H9 (cell line): Measurements from ENCODE around the gene SUV39H1. TPM values are rescaled to one million over a fixed set of nuclear protein-coding genes. Genes with fewer than 3 reads are reported as not detected.

Experiments used
- DNase-seq: peaks from one replicate; pipeline ENCODE4 v3.0.0-alpha.2; 2017
- H2AFZ ChIP-seq: one replicate; pipeline ENCODE4 v1.6.1; 2013; ENCODE audit warnings: mild to moderate bottlenecking, low read length, control low read depth, moderate library complexity
- H2AK5ac ChIP-seq: 2 replicates; pipeline ENCODE4 v1.6.1; 2013; ENCODE audit warnings: low read length, control low read depth, mixed read lengths; ENCODE audit not compliant: insufficient read length
- H2BK120ac ChIP-seq: one replicate; pipeline ENCODE4 v1.6.1; 2013; ENCODE audit warnings: low read depth, mild to moderate bottlenecking, low read length, control low read depth, inconsistent platforms; ENCODE audit not compliant: poor library complexity, severe bottlenecking
- H2BK12ac ChIP-seq: 2 replicates; pipeline ENCODE4 v1.6.1; 2013; ENCODE audit warnings: low read length, control low read depth, mixed read lengths, low read depth; ENCODE audit not compliant: insufficient read length
- H2BK15ac ChIP-seq: 2 replicates; pipeline ENCODE4 v1.6.1; 2013; ENCODE audit warnings: low read depth, low read length, control low read depth
- H2BK20ac ChIP-seq: one replicate; pipeline ENCODE4 v1.6.1; 2013; ENCODE audit warnings: low read depth, mild to moderate bottlenecking, low read length, control low read depth, inconsistent platforms; ENCODE audit not compliant: poor library complexity, severe bottlenecking
- H2BK5ac ChIP-seq: 2 replicates; pipeline ENCODE4 v1.6.1; 2013; ENCODE audit warnings: low read length, control low read depth, mixed read lengths; ENCODE audit not compliant: insufficient read length
- H3K14ac ChIP-seq: 2 replicates; pipeline ENCODE4 v1.6.1; 2013; ENCODE audit warnings: low read length, control low read depth; ENCODE audit not compliant: insufficient read depth
- H3K18ac ChIP-seq: 2 replicates; pipeline ENCODE4 v1.6.1; 2013; ENCODE audit warnings: low read depth, mild to moderate bottlenecking, mixed read lengths, low read length, control low read depth; ENCODE audit not compliant: insufficient read length
- H3K23ac ChIP-seq: 2 replicates; pipeline ENCODE4 v1.6.1; 2013; ENCODE audit warnings: low read length, control low read depth, mixed read lengths, low read depth; ENCODE audit not compliant: insufficient read length
- H3K23me2 ChIP-seq: 2 replicates; pipeline ENCODE4 v1.6.1; 2013; ENCODE audit warnings: low read depth, mild to moderate bottlenecking, mixed read lengths, low read length, control low read depth; ENCODE audit not compliant: insufficient read length, poor library complexity, severe bottlenecking
- H3K27ac ChIP-seq: 2 replicates; pipeline ENCODE4 v1.5.1; 2013; ENCODE audit warnings: low read length, control low read depth, mixed read lengths, low read depth; ENCODE audit not compliant: insufficient read length
- H3K27me3 ChIP-seq: 2 replicates; pipeline ENCODE4 v1.6.1; 2013; ENCODE audit warnings: low read length, control low read depth, inconsistent platforms; ENCODE audit not compliant: insufficient read depth
- H3K4ac ChIP-seq: 2 replicates; pipeline ENCODE4 v1.6.1; 2013; ENCODE audit warnings: low read depth, mild to moderate bottlenecking, control low read depth, inconsistent platforms, low read length, moderate library complexity
- H3K4me1 ChIP-seq: 2 replicates; pipeline ENCODE4 v1.6.1; 2013; ENCODE audit warnings: low read length, control low read depth, inconsistent platforms; ENCODE audit not compliant: insufficient read depth
- H3K4me2 ChIP-seq: 2 replicates; pipeline ENCODE4 v1.6.1; 2013; ENCODE audit warnings: low read length, control low read depth, mixed read lengths; ENCODE audit not compliant: insufficient read length, insufficient read depth
- H3K56ac ChIP-seq: 2 replicates; pipeline ENCODE4 v1.6.1; 2013; ENCODE audit warnings: low read depth, mild to moderate bottlenecking, mixed read lengths, low read length, control low read depth; ENCODE audit not compliant: insufficient read length
- H3K79me1 ChIP-seq: 2 replicates; pipeline ENCODE4 v1.6.1; 2013; ENCODE audit warnings: low read depth, mild to moderate bottlenecking, moderate library complexity, low read length, control low read depth, inconsistent platforms; ENCODE audit not compliant: insufficient read depth, poor library complexity, severe bottlenecking
- H3K79me2 ChIP-seq: 2 replicates; pipeline ENCODE4 v1.6.1; 2013; ENCODE audit warnings: low read length, control low read depth, inconsistent platforms; ENCODE audit not compliant: insufficient read depth
- H3K9ac ChIP-seq: 2 replicates; pipeline ENCODE4 v1.6.1; 2013; ENCODE audit warnings: low read length, control low read depth, mixed read lengths; ENCODE audit not compliant: insufficient read length; ENCODE audit errors: extremely low read depth
- H3K9me3 ChIP-seq: one replicate; pipeline ENCODE4 v1.6.1; 2013; ENCODE audit warnings: low read depth, low read length, inconsistent platforms; ENCODE audit not compliant: control insufficient read depth
- H3T11ph ChIP-seq: one replicate; pipeline ENCODE4 v1.6.1; 2013; ENCODE audit warnings: mild to moderate bottlenecking, low read length, control low read depth, inconsistent platforms
- H4K20me1 ChIP-seq: one replicate; pipeline ENCODE4 v1.6.1; 2013; ENCODE audit not compliant: control insufficient read depth, insufficient read length, insufficient read depth
- H4K5ac ChIP-seq: 2 replicates; pipeline ENCODE4 v1.6.1; 2013; ENCODE audit warnings: low read depth, mild to moderate bottlenecking, mixed read lengths, low read length, control low read depth; ENCODE audit not compliant: insufficient read length
- H4K8ac ChIP-seq: replicated peaks from 2 replicates; pipeline ENCODE4 v1.6.1; 2013; ENCODE audit warnings: low read length, control low read depth, mixed read lengths, low read depth; ENCODE audit not compliant: insufficient read length
- H4K91ac ChIP-seq: 2 replicates; pipeline ENCODE4 v1.6.1; 2013; ENCODE audit warnings: low read depth, mild to moderate bottlenecking, moderate library complexity, mixed read lengths, low read length, control low read depth; ENCODE audit not compliant: insufficient read length
- H3K27ac Mint-ChIP-seq, 3 experiments: 2 replicates in 2 of 3; 3 replicates in 1 of 3; pipeline ENCODE4 v1.8.0; 2020 to 2021; ENCODE audit warnings: mixed read lengths in 3 of 3, mild to moderate bottlenecking in 1 of 3, moderate library complexity in 1 of 3
- H3K27me3 Mint-ChIP-seq: 2 replicates; pipeline ENCODE4 v1.8.0; 2021; ENCODE audit warnings: low read depth, mild to moderate bottlenecking, moderate library complexity, mixed read lengths
- H3K36me3 Mint-ChIP-seq, 3 experiments: 2 replicates in 2 of 3; 3 replicates in 1 of 3; pipeline ENCODE4 v1.8.0; 2020 to 2021; ENCODE audit warnings: low read depth in 3 of 3, mixed read lengths in 3 of 3; ENCODE audit not compliant: insufficient read depth in 1 of 3
- H3K4me1 Mint-ChIP-seq, 2 experiments: 2 replicates each; pipeline ENCODE4 v1.8.0; 2020; ENCODE audit warnings: mixed read lengths in 2 of 2
- H3K4me3 Mint-ChIP-seq, 2 experiments: 2 replicates in 1 of 2; 3 replicates in 1 of 2; pipeline ENCODE4 v1.8.0; 2020 to 2021; ENCODE audit warnings: mild to moderate bottlenecking in 2 of 2, mixed read lengths in 2 of 2, moderate library complexity in 1 of 2
- H3K9me3 Mint-ChIP-seq, 2 experiments: 2 replicates in 1 of 2; 3 replicates in 1 of 2; pipeline ENCODE4 v1.8.0; 2020; ENCODE audit warnings: mild to moderate bottlenecking in 2 of 2, mixed read lengths in 2 of 2, moderate library complexity in 1 of 2
- WGBS: extraction: QIAGEN DNeasy Blood & Tissue Kit; methylation state at CpG from one replicate; pipeline ENCODE4 v1.1.7; 2013; ENCODE audit warnings: missing lambda C conversion rate, low lambda C conversion rate, mixed read lengths; ENCODE audit not compliant: insufficient read length; ENCODE audit errors: extremely low coverage; 5-methylcytosine and 5-hydroxymethylcytosine counted together
- total RNA-seq: library from RNA; stranded (reverse); gene quantifications from 2 replicates; pipeline ENCODE4 v1.2.1, GENCODE V29; 2021
- TF ChIP-seq, protein P1 (sequence below): fragments of 200-600 bp; sonication (generic); conservative IDR thresholded peaks from 3 replicates; pipeline ENCODE4 v1.8.0; 2021; ENCODE audit warnings: antibody characterized with exemption, mild to moderate bottlenecking

The SUV39H1 gene
- total RNA-seq, 1 experiment from 2014 or later, result 16.2 TPM

DNA sequence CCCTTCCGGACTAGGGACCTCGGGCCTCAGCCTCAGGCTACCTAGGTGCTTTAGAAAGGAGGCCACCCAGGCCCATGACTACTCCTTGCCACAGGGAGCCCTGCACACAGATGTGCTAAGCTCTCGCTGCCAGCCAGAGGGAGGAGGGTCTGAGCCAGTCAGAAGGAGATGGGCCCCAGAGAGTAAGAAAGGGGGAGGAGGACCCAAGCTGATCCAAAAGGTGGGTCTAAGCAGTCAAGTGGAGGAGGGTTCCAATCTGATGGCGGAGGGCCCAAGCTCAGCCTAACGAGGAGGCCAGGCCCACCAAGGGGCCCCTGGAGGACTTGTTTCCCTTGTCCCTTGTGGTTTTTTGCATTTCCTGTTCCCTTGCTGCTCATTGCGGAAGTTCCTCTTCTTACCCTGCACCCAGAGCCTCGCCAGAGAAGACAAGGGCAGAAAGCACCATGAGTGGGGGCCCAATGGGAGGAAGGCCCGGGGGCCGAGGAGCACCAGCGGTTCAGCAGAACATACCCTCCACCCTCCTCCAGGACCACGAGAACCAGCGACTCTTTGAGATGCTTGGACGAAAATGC is 13.0 kb upstream of the SUV39H1 start, which contains the start of gene WAS:
Gene WAS (plus strand): TSS at position 389 of the 572 bp plus-strand sequence. CDS start 55 bp downstream, at position 444.
- H2BK20ac ChIP-seq, result no peak within 1 kb of the TSS
- no peak within 1 kb of the TSS for H3T11ph ChIP-seq
- H2AFZ ChIP-seq, result no peak within 1 kb of the TSS
- Mint-ChIP-seq H3K36me3 (peaks cover 3 to 8% (median 7%) of the 10 kb centered on the region in 3 experiments; a peak in 5 of 7 replicates), H3K27ac (no peak within 1 kb of the TSS), H3K27me3 (peaks cover 32% of the 10 kb centered on the region), H3K4me3 (no peak within 1 kb of the TSS), H3K4me1 (no peaks in the 10 kb centered on the region), H3K9me3 (peaks cover 70 to 82% of the 10 kb centered on the region in 2 experiments)
- no CpG with 5 or more reads among the region's 13 CpGs for WGBS
- H3K4ac ChIP-seq, result no peak within 1 kb of the TSS
- no peak within 1 kb of the TSS for H3K23ac ChIP-seq
- H3K4me2 ChIP-seq, result no peak within 1 kb of the TSS
- no peak for DNase-seq
- no peak within 1 kb of the TSS for H3K56ac ChIP-seq
- H3K27me3 ChIP-seq, result no peaks in the 10 kb centered on the region
- H2BK12ac ChIP-seq, result no peak within 1 kb of the TSS
- H3K23me2 ChIP-seq, result no peaks in the 10 kb centered on the region
- no peaks in the 10 kb centered on the region for H3K79me1 ChIP-seq
- H3K18ac ChIP-seq, result no peak within 1 kb of the TSS
- no peak within 1 kb of the TSS for H2BK5ac ChIP-seq
- H2BK15ac ChIP-seq, result no peak within 1 kb of the TSS
- no peak within 1 kb of the TSS for H4K5ac ChIP-seq
- H2AK5ac ChIP-seq, result no peak within 1 kb of the TSS
- H3K79me2 ChIP-seq, result no peaks in the 10 kb centered on the region
- no peak within 1 kb of the TSS for H3K27ac ChIP-seq
- no peak within 1 kb of the TSS for H2BK120ac ChIP-seq
- H3K9me3 ChIP-seq, result peaks cover 48% of the 10 kb centered on the region
- H3K4me1 ChIP-seq, result no peaks in the 10 kb centered on the region
- no peak within 1 kb of the TSS for H4K91ac ChIP-seq
- no peaks in the 10 kb centered on the region for H4K20me1 ChIP-seq
- no peak within 1 kb of the TSS for H3K14ac ChIP-seq
- H3K9ac ChIP-seq, result no peak within 1 kb of the TSS
- no peak within 1 kb of the TSS for H4K8ac ChIP-seq
- TF ChIP-seq, protein P1, sequence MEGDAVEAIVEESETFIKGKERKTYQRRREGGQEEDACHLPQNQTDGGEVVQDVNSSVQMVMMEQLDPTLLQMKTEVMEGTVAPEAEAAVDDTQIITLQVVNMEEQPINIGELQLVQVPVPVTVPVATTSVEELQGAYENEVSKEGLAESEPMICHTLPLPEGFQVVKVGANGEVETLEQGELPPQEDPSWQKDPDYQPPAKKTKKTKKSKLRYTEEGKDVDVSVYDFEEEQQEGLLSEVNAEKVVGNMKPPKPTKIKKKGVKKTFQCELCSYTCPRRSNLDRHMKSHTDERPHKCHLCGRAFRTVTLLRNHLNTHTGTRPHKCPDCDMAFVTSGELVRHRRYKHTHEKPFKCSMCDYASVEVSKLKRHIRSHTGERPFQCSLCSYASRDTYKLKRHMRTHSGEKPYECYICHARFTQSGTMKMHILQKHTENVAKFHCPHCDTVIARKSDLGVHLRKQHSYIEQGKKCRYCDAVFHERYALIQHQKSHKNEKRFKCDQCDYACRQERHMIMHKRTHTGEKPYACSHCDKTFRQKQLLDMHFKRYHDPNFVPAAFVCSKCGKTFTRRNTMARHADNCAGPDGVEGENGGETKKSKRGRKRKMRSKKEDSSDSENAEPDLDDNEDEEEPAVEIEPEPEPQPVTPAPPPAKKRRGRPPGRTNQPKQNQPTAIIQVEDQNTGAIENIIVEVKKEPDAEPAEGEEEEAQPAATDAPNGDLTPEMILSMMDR, result no peak
